ENCODE results near the gene NAE1.

NAE1 gene

DNA sequence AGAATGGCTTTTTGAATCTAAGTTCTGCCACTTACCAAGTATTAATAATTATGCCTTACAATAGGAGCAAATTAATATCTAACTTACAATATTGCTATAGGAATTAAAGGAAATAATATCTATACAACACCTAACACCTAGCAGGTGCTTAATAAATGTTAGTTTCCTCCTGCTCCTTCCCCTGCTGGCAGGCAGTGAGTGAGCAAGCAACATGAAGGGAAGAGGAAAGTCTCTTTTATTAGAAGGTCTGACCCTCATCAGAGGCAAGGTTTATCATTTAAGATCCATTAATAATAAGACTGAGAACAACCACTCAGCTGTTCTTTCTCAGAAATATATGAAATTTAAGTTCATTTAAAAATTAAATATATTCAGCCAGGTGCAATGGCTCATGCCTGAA, 72.7 kb downstream of the NAE1 start:
- TF ChIP-seq, protein P1, sequence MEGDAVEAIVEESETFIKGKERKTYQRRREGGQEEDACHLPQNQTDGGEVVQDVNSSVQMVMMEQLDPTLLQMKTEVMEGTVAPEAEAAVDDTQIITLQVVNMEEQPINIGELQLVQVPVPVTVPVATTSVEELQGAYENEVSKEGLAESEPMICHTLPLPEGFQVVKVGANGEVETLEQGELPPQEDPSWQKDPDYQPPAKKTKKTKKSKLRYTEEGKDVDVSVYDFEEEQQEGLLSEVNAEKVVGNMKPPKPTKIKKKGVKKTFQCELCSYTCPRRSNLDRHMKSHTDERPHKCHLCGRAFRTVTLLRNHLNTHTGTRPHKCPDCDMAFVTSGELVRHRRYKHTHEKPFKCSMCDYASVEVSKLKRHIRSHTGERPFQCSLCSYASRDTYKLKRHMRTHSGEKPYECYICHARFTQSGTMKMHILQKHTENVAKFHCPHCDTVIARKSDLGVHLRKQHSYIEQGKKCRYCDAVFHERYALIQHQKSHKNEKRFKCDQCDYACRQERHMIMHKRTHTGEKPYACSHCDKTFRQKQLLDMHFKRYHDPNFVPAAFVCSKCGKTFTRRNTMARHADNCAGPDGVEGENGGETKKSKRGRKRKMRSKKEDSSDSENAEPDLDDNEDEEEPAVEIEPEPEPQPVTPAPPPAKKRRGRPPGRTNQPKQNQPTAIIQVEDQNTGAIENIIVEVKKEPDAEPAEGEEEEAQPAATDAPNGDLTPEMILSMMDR (conservative IDR thresholded peaks at IDR 0.05), result no peak
- H3K27ac ChIP-seq, result no peak overlapping the region

DNA sequence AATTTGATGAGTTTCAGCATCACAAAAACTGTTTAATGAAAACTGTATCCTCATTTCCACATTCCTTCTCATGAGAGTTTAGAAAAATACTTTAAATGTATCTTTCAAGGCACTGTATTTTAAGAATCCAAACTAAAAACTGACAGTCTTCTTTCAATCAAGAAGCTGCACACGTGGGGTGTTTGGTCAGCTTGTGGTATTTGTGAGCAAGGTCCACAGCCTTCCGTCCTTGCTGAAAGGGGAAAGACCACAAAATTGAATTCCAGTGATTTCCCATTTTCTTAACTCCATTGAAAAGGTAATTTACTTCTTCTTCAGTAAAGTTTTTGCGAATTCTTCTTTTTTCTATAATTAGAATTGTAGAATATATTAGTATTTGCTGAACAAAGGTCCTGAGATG, 76.0 kb downstream of the NAE1 start:
- H3K27ac ChIP-seq, result no peak overlapping the region

GRCh38 chr16:66754211-66754610, 76.6 kb downstream of the NAE1 start:
- H3K27ac ChIP-seq, result no peak overlapping the region
- TF ChIP-seq, protein P1 (conservative IDR thresholded peaks at IDR 0.05), result no peak

More for the DNA sequence above, 76.0 kb downstream of the NAE1 start:
- TF ChIP-seq, protein P1 (conservative IDR thresholded peaks at IDR 0.05), result no peak

- no peak overlapping the region for H3K27ac ChIP-seq
- TF ChIP-seq, protein P1 (conservative IDR thresholded peaks at IDR 0.05), result no peak
Measured at GRCh38 chr16:66752958-66753357, 77.8 kb downstream of the NAE1 start.
